ENCODE data around the gene IFT43. TPM values are rescaled to one million over a fixed set of nuclear protein-coding genes. Genes with fewer than 3 reads are reported as not detected.

IFT43 gene
- total RNA-seq, 1 experiment from 2014 or later: 18.6 TPM

- Histone ChIP-seq H4K8ac (replicated peaks; ENCODE audit: insufficient read length, low read depth, low read length) (no peak overlapping the region), H2BK120ac (ENCODE audit: low read depth, low read length, poor library complexity, severe bottlenecking) (no peak overlapping the region), H2AK5ac (ENCODE audit: insufficient read length, low read length) (no peak overlapping the region), H3K4ac (ENCODE audit: low read depth, low read length) (no peak overlapping the region), H3K9me3 (ENCODE audit: control insufficient read depth, low read depth, low read length) (no peaks in the 10 kb centered on the region), H3K79me2 (ENCODE audit: insufficient read depth, low read length) (no peaks in the 10 kb centered on the region), H4K91ac (ENCODE audit: insufficient read length, low read depth, low read length) (no peak overlapping the region), H4K20me1 (ENCODE audit: control insufficient read depth, insufficient read depth, insufficient read length) (no peaks in the 10 kb centered on the region), H3K14ac (ENCODE audit: insufficient read depth, low read length) (no peak overlapping the region), H3K4me2 (ENCODE audit: insufficient read depth, insufficient read length, low read length) (no peak overlapping the region), H2BK12ac (ENCODE audit: insufficient read length, low read depth, low read length) (no peak overlapping the region), H3K23me2 (ENCODE audit: insufficient read length, low read depth, low read length, poor library complexity, severe bottlenecking) (no peaks in the 10 kb centered on the region), H2BK20ac (ENCODE audit: low read depth, low read length, poor library complexity, severe bottlenecking) (no peak overlapping the region), H2BK15ac (ENCODE audit: low read depth, low read length) (no peak overlapping the region), H3K4me1 (ENCODE audit: insufficient read depth, low read length) (no peaks in the 10 kb centered on the region), H3T11ph (ENCODE audit: low read length) (no peak overlapping the region), H3K27me3 (ENCODE audit: insufficient read depth, low read length) (no peaks in the 10 kb centered on the region), H3K79me1 (ENCODE audit: insufficient read depth, low read depth, low read length, poor library complexity, severe bottlenecking) (no peaks in the 10 kb centered on the region), H2AFZ (ENCODE audit: low read length) (no peak overlapping the region), H3K23ac (ENCODE audit: insufficient read length, low read depth, low read length) (no peak overlapping the region), H4K5ac (ENCODE audit: insufficient read length, low read depth, low read length) (no peak overlapping the region), H3K56ac (ENCODE audit: insufficient read length, low read depth, low read length) (no peak overlapping the region), H3K9ac (ENCODE audit: extremely low read depth, insufficient read length, low read length) (no peak overlapping the region), H2BK5ac (ENCODE audit: insufficient read length, low read length) (no peak overlapping the region), H3K27ac (ENCODE audit: insufficient read length, low read depth, low read length) (no peak overlapping the region), H3K18ac (ENCODE audit: insufficient read length, low read depth, low read length) (no peak overlapping the region)
- WGBS (ENCODE audit: extremely low coverage, insufficient read length, low lambda C conversion rate): no CpG with 5 or more reads among the region's 11 CpGs
- Mint-ChIP-seq H3K27me3 (ENCODE audit: low read depth) (no peaks in the 10 kb centered on the region), H3K4me1 (peaks cover 2 to 3% of the 10 kb centered on the region in 2 experiments; a peak in 2 of 4 replicates), H3K36me3 (ENCODE audit: insufficient read depth in 1 of 3, low read depth in 3 of 3) (peaks cover 5 to 14% (median 7%) of the 10 kb centered on the region in 3 experiments), H3K27ac (no peak overlapping the region), H3K9me3 (peaks cover 0 to 2% of the 10 kb centered on the region in 2 experiments; a peak in 1 of 5 replicates), H3K4me3 (no peak overlapping the region)
- no peak for TF ChIP-seq CTCF (conservative IDR thresholded peaks at IDR 0.05)
- no peak for DNase-seq
Observed at GRCh38 chr14:76057914-76058313, 72.4 kb downstream of the IFT43 start.
